ENCODE measurements around the gene UPF1.

Gene UPF1

DNA sequence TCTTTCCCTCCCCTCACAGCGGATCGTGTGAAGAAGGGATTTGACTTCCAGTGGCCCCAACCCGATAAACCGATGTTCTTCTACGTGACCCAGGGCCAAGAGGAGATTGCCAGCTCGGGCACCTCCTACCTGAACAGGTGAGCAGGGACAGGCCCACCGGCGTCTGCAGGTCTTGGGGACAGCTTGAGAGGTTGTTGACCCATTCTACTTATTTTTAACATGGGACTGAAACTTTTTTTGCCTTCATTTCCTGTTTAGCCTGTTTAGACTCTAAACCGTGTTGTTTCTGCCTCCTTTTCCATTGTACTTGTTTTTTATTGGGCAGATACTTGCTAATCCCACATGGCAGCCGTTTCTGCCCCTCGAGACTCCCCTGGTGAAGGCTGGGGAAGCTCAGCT, 28.5 kb downstream of the UPF1 start:
- Mint-ChIP-seq H3K4me3 (no peak overlapping the region), H3K9me3 (no peaks in the 10 kb centered on the region), H3K4me1 (peaks cover 6% of the 10 kb centered on the region), H3K27ac (no peak overlapping the region), H3K27me3 (ENCODE audit: low read depth, poor library complexity) (no peaks in the 10 kb centered on the region), H3K36me3 (ENCODE audit: low read depth) (peaks cover 49% of the 10 kb centered on the region)
- no peak for DNase-seq
- TF ChIP-seq, protein P1, sequence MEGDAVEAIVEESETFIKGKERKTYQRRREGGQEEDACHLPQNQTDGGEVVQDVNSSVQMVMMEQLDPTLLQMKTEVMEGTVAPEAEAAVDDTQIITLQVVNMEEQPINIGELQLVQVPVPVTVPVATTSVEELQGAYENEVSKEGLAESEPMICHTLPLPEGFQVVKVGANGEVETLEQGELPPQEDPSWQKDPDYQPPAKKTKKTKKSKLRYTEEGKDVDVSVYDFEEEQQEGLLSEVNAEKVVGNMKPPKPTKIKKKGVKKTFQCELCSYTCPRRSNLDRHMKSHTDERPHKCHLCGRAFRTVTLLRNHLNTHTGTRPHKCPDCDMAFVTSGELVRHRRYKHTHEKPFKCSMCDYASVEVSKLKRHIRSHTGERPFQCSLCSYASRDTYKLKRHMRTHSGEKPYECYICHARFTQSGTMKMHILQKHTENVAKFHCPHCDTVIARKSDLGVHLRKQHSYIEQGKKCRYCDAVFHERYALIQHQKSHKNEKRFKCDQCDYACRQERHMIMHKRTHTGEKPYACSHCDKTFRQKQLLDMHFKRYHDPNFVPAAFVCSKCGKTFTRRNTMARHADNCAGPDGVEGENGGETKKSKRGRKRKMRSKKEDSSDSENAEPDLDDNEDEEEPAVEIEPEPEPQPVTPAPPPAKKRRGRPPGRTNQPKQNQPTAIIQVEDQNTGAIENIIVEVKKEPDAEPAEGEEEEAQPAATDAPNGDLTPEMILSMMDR (IDR thresholded peaks at IDR 0.05), result no peak

DNA sequence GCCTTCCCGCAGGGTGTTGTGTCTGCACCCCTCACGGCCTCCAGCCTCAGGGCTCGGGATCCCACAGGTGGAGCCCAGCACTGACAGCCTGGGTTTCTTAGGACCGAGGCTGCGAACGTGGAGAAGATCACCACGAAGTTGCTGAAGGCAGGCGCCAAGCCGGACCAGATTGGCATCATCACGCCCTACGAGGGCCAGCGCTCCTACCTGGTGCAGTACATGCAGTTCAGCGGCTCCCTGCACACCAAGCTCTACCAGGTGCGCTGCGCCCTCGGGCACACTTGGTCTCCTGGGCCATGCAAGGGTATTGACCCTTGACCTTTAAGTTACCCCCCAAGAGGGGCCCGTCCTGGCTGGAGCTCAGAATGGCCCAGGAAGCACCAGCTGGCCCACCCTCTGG, 29.0 kb downstream of the UPF1 start:
- Mint-ChIP-seq H3K4me3 (no peak overlapping the region), H3K27ac (peak overlapping the region; percentile 48), H3K4me1 (peaks cover 6% of the 10 kb centered on the region), H3K27me3 (ENCODE audit: low read depth, poor library complexity) (no peaks in the 10 kb centered on the region), H3K36me3 (ENCODE audit: low read depth) (peaks cover 44% of the 10 kb centered on the region), H3K9me3 (no peaks in the 10 kb centered on the region)
- DNase-seq, result no peak
- TF ChIP-seq, protein P1 (IDR thresholded peaks at IDR 0.05), result no peak

DNA sequence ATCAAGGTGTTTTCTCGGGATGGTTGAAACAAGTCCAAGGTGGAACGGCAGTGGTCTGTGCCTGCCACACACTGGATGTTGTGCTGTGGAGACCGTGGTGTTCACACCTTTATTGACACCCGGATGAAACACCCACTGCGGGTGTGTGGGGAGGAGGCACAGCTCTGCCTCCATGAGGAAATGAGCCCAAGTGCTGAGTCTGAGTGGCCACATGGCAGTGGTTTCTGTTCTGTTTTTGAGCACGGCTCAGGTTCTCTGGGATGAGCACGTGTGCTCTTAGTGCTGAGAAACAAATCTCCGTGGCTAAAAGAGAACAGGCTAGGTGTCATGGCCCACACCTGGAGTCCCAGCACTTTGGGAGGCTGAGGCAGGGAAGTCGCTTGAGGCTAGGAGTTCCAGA, 29.5 kb downstream of the UPF1 start:
- Mint-ChIP-seq H3K27me3 (ENCODE audit: low read depth, poor library complexity) (no peaks in the 10 kb centered on the region), H3K4me3 (no peak overlapping the region), H3K27ac (no peak overlapping the region), H3K4me1 (peaks cover 3% of the 10 kb centered on the region), H3K9me3 (no peaks in the 10 kb centered on the region), H3K36me3 (ENCODE audit: low read depth) (peaks cover 39% of the 10 kb centered on the region)
- TF ChIP-seq, protein P1 (IDR thresholded peaks at IDR 0.05), result no peak
- no peak for DNase-seq

DNA sequence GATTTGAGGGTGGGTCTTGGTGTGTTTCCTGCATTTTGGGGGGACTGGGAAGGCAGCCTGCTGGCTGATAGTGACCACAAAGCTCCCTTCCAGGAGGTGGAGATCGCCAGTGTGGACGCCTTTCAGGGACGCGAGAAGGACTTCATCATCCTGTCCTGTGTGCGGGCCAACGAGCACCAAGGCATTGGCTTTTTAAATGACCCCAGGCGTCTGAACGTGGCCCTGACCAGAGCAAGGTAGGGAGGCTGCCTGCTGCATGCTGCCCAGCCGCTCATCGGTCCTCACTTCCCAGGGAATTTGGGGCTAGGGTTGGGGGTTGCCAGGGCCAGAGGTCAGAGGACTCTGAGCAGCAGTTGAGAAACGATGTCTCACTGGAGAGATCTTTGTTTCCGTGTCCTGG, 30.2 kb downstream of the UPF1 start:
- Mint-ChIP-seq H3K36me3 (ENCODE audit: low read depth) (peaks cover 34% of the 10 kb centered on the region), H3K9me3 (no peaks in the 10 kb centered on the region), H3K4me3 (no peak overlapping the region), H3K4me1 (peaks cover 7% of the 10 kb centered on the region), H3K27me3 (ENCODE audit: low read depth, poor library complexity) (no peaks in the 10 kb centered on the region), H3K27ac (peak overlapping the region; percentile 32)
- TF ChIP-seq, protein P1 (IDR thresholded peaks at IDR 0.05), result no peak
- DNase-seq, result no peak

DNA sequence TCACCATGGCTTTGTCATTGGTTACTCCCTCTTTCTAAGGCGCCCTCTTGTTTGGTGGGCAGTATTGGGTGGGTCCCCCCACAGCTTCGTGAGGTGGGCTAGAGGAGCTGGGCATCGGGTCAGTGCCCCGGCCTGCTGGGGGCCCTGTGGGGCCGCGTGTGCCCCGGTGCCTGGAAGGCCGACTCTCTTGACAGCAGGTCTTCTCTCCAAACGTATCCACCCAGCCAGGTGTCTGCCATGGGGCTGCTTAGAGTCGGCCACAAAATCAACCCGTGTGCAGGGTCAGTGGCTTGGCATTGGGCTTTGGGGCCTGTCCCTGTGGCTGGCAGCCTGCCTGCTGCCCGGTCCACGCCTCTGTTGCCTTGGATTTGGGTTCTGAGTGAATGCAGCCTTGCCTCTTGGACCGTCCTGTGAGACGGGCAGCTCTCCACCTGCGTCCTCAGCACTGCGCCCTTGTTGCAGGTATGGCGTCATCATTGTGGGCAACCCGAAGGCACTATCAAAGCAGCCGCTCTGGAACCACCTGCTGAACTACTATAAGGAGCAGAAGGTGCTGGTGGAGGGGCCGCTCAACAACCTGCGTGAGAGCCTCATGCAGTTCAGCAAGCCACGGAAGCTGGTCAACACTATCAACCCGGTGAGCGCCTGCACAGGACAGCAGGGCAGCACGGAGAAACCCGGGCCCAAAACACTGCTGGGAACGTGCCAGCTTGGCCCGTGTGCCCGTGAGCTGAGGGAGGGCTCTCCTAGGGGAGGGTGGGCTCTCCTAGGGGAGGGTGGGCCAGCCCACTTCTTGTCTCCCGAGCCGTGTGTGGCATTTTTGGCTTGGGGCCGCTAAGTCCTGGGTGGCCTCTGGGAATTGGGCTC, 31.4 kb downstream of the UPF1 start:
- peaks cover 14% of the 10 kb centered on the region for H3K4me1 Mint-ChIP-seq
- DNase-seq, result no peak
- peaks cover 35% of the 10 kb centered on the region for H3K36me3 Mint-ChIP-seq (ENCODE audit: low read depth)
- no peaks in the 10 kb centered on the region for H3K27me3 Mint-ChIP-seq (ENCODE audit: low read depth, poor library complexity)
- TF ChIP-seq, protein P1 (IDR thresholded peaks at IDR 0.05), result no peak
- H3K4me3 Mint-ChIP-seq, result no peak overlapping the region
- no peaks in the 10 kb centered on the region for H3K9me3 Mint-ChIP-seq
- H3K27ac Mint-ChIP-seq, result peak overlapping the region; percentile 39

DNA sequence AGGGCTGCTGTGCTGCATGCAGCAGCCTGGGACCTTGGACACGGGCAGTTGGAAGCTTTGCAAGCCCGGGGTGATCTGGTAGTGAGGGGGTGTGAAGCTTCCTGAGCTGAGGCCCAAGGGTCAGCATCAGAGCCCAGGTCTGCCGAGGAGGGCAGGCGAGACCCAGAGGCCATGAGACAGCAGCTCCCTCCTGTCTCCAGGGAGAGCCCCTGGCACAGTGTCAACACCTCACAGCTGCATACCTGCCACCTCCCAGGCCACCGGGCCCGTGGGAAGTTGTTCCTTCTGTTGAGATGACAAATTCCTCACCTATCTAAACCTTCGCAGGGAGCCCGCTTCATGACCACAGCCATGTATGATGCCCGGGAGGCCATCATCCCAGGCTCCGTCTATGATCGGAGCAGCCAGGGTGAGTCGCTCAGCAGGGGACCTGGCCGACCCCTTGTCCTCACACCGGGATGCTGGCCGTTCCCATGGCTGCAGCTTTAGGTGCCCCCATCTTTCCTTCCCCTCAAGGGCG, 32.1 kb downstream of the UPF1 start:
- Mint-ChIP-seq H3K27ac (no peak overlapping the region), H3K36me3 (ENCODE audit: low read depth) (peaks cover 34% of the 10 kb centered on the region), H3K4me3 (no peak overlapping the region), H3K9me3 (no peaks in the 10 kb centered on the region), H3K4me1 (peaks cover 14% of the 10 kb centered on the region), H3K27me3 (ENCODE audit: low read depth, poor library complexity) (no peaks in the 10 kb centered on the region)
- DNase-seq, result no peak
- TF ChIP-seq, protein P1 (IDR thresholded peaks at IDR 0.05), result no peak

Measured in nephron progenitor cell (in vitro differentiated cells).